ENCODE data around the gene PHPT1. TPM values are rescaled to one million over a fixed set of nuclear protein-coding genes. Genes with fewer than 3 reads are reported as not detected.

The PHPT1 gene
- total RNA-seq, 1 experiment from 2014 or later: 161 TPM

- Histone ChIP-seq H3T11ph (ENCODE audit: low read length) (no peak overlapping the region), H4K20me1 (ENCODE audit: control insufficient read depth, insufficient read depth, insufficient read length) (no peaks in the 10 kb centered on the region), H4K5ac (ENCODE audit: insufficient read length, low read depth, low read length) (no peak overlapping the region), H3K56ac (ENCODE audit: insufficient read length, low read depth, low read length) (no peak overlapping the region), H2BK20ac (ENCODE audit: low read depth, low read length, poor library complexity, severe bottlenecking) (no peak overlapping the region), H2AFZ (ENCODE audit: low read length) (no peak overlapping the region), H3K23me2 (ENCODE audit: insufficient read length, low read depth, low read length, poor library complexity, severe bottlenecking) (peaks cover 8% of the 10 kb centered on the region), H2BK15ac (ENCODE audit: low read depth, low read length) (no peak overlapping the region), H3K79me1 (ENCODE audit: insufficient read depth, low read depth, low read length, poor library complexity, severe bottlenecking) (no peaks in the 10 kb centered on the region), H3K79me2 (ENCODE audit: insufficient read depth, low read length) (no peaks in the 10 kb centered on the region), H3K27ac (ENCODE audit: insufficient read length, low read depth, low read length) (no peak overlapping the region), H3K4me1 (ENCODE audit: insufficient read depth, low read length) (peaks cover 2% of the 10 kb centered on the region; the same call in 1 of the 2 replicates), H3K23ac (ENCODE audit: insufficient read length, low read depth, low read length) (no peak overlapping the region), H2BK12ac (ENCODE audit: insufficient read length, low read depth, low read length) (no peak overlapping the region), H3K18ac (ENCODE audit: insufficient read length, low read depth, low read length) (no peak overlapping the region), H3K4me2 (ENCODE audit: insufficient read depth, insufficient read length, low read length) (no peak overlapping the region), H4K91ac (ENCODE audit: insufficient read length, low read depth, low read length) (no peak overlapping the region), H2AK5ac (ENCODE audit: insufficient read length, low read length) (no peak overlapping the region), H2BK5ac (ENCODE audit: insufficient read length, low read length) (no peak overlapping the region), H3K9me3 (ENCODE audit: control insufficient read depth, low read depth, low read length) (no peaks in the 10 kb centered on the region), H3K27me3 (ENCODE audit: insufficient read depth, low read length) (no peaks in the 10 kb centered on the region), H3K4ac (ENCODE audit: low read depth, low read length) (no peak overlapping the region), H2BK120ac (ENCODE audit: low read depth, low read length, poor library complexity, severe bottlenecking) (no peak overlapping the region), H3K14ac (ENCODE audit: insufficient read depth, low read length) (no peak overlapping the region), H4K8ac (replicated peaks; ENCODE audit: insufficient read length, low read depth, low read length) (no peak overlapping the region), H3K9ac (ENCODE audit: extremely low read depth, insufficient read length, low read length) (no peak overlapping the region)
- Mint-ChIP-seq H3K4me1 (peaks cover 16 to 27% of the 10 kb centered on the region in 2 experiments), H3K9me3 (no peaks in the 10 kb centered on the region), H3K27ac (no peak overlapping the region), H3K27me3 (ENCODE audit: low read depth) (peaks cover 6% of the 10 kb centered on the region; the same call in 1 of the 2 replicates), H3K4me3 (peak overlapping the region in 1 of 2 experiments; percentile 36; a peak in 2 of 5 replicates), H3K36me3 (ENCODE audit: insufficient read depth in 1 of 3, low read depth in 3 of 3) (peaks cover 0 to 3% (median 0%) of the 10 kb centered on the region in 3 experiments; a peak in 3 of 7 replicates)
- WGBS (ENCODE audit: extremely low coverage, insufficient read length, low lambda C conversion rate): no CpG with 5 or more reads among the region's 88 CpGs
- no peak for DNase-seq
- TF ChIP-seq CTCF (conservative IDR thresholded peaks at IDR 0.05): no peak
Observed at GRCh38 chr9:136844761-136845464, 4.3 kb upstream of the PHPT1 start.
